ENCODE data around the gene CCDC83. TPM values are rescaled to one million over a fixed set of nuclear protein-coding genes. Genes with fewer than 3 reads are reported as not detected.
"Not testable (repeated sequence)": the region's sequence is repeated elsewhere in the genome, so short reads cannot be mapped to it uniquely, and the experiment has no call there.

Gene CCDC83
- total RNA-seq, 1 donor from 2014 or later = not detected

- no peak for DNase-seq (ENCODE audit: low spot score)
Measured at GRCh38 chr11:85886089-85887056, 31.2 kb downstream of the CCDC83 start.

DNA sequence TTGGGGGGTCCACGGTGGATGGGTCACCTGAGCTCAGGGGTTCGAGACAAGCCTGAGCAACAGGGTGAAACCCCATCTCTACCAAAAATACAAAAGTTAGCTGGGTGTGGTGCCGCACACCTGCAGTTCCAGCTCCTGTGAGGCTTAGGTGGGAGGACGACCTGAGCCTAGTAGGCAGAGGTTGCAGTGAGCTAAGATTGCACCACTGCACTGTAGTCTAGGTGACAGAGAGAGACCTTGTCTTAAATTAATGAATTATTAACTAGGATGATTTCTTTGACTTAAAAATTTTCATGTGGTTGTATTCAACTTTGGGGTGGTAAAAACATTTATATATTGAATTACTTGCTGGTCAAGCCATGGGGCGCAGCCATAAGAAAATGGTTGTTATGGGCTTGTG, 33.9 kb downstream of the CCDC83 start:
- DNase-seq (ENCODE audit: low spot score) = no peak

- no peak for DNase-seq (ENCODE audit: low spot score)
Measured at GRCh38 chr11:85889676-85890579, 34.7 kb downstream of the CCDC83 start.

DNA sequence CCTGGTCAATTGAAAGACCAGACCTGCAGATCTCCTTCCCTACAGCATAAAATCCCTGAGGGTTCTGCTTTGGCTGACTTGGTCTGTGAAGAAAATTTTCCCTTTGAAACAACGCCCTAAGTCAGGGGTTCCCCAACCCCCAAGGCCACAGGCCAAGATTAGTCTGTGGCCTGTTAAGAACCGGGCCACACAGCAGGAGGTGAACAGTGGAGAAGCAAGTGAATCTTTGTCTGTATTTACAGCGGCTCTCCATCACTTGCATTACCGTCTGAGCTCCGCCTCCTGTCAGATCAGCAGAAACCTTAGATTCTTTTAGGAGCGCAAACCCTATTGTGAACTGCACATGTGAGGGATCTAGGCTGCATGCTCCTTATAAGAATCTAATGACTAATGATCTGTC, 38.2 kb downstream of the CCDC83 start:
- DNase-seq (ENCODE audit: low spot score) = no peak

- DNase-seq (ENCODE audit: low spot score) = no peak
Measured at GRCh38 chr11:85896876-85897275, 41.7 kb downstream of the CCDC83 start.

- no peak for DNase-seq (ENCODE audit: low spot score)
Measured at GRCh38 chr11:85898456-85898855, 43.3 kb downstream of the CCDC83 start.

- DNase-seq (ENCODE audit: low spot score) = no peak
Measured at GRCh38 chr11:85902353-85902752, 47.2 kb downstream of the CCDC83 start.

DNA sequence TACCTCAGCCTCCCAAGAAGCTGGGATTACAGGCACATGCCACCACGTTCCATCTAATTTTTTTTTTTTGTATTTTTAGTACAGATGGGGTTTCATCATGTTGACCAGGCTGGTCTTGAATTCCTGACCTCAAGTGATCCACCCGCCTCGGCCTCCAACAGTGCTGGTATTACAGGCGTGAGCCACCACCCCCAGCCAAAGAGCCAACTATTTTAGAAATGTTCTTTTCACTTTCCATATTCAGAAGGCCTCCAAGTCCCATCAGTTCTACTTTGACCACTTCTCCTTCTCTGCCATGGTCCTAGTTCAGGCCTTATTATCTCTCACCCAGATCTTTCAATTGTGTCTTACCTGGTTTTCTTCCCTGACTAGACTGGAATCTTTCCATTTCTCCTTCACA, 48.2 kb downstream of the CCDC83 start:
- DNase-seq (ENCODE audit: low spot score) = no peak

DNA sequence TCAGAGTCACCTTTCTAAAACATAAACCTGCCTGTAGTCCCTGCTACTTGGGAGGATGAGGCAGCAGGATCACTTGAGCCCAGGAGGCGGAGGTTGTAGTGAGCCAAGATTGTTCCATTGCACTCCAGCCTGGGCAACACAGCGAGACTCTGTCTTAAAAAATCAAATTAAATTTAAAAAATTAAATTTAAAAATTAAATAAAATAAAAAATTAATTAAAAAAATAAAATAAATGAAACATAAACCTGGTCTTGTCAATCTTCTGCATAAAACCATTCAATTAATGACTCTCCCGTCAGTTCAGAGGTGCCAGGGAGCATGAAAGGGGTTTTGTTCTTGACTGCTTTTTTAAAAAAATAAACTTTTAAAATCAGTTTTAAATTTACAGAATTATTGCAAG, 48.6 kb downstream of the CCDC83 start:
- DNase-seq (ENCODE audit: low spot score) = no peak

GRCh38 chr11:85912414-85912813, 57.2 kb downstream of the CCDC83 start:
- no peak for DNase-seq (ENCODE audit: low spot score)

- no peak for DNase-seq (ENCODE audit: low spot score)
Measured at GRCh38 chr11:85913513-85913912, 58.3 kb downstream of the CCDC83 start.

DNA sequence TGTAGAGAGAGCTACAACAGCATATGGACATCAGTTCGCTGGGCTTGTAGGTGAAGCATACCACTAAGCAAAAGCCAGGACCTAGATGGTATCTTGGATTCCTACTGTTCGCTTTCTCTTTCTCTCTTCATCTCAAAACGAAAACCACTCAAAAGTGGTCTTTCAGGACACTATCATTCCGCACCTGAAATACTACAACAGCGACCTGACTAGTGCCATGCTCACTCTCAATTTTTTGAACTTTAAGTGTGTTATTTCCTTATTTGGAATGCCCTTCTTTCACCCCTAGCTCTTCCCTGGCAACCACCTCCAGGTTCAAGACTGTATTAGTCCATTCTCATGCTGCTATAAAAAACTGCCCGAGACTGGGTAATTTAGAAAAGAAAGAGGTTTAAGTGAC, 59.2 kb downstream of the CCDC83 start:
- DNase-seq (ENCODE audit: low spot score) = no peak

GRCh38 chr11:85918910-85919794, 64.0 kb downstream of the CCDC83 start:
- no peak for DNase-seq (ENCODE audit: low spot score)

GRCh38 chr11:85922367-85922766, 67.2 kb downstream of the CCDC83 start:
- DNase-seq (ENCODE audit: low spot score) = no peak

- DNase-seq (ENCODE audit: low spot score) = no peak
Measured at GRCh38 chr11:85923455-85923854, 68.3 kb downstream of the CCDC83 start.

DNA sequence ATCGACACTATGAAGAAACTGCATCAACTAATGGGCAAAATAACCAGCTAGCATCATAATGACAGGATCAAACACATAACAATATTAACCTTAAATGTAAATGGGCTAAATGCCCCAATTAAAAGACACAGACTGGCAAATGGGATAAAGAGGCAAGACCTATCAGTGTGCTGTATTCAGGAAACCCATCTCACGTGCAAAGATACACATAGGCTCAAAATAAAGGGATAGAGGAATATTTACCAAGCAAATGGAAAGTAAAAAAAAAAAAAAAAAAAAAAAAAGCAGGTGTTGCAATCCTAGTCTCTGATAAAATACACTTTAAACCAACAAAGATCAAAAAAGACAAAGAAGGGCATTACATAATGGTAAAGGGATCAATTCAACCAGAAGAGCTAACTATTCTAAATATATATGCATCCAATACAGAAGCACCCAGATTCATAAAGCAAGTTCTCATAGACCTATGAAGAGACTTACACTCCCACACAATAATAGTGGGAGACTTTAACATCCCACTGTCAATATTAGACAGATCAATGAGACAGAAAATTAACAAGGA, 71.6 kb downstream of the CCDC83 start:
- not testable (repeated sequence) for DNase-seq (ENCODE audit: low spot score)

- DNase-seq (ENCODE audit: low spot score) = no peak
Measured at GRCh38 chr11:85930879-85931366, 75.7 kb downstream of the CCDC83 start.

DNA sequence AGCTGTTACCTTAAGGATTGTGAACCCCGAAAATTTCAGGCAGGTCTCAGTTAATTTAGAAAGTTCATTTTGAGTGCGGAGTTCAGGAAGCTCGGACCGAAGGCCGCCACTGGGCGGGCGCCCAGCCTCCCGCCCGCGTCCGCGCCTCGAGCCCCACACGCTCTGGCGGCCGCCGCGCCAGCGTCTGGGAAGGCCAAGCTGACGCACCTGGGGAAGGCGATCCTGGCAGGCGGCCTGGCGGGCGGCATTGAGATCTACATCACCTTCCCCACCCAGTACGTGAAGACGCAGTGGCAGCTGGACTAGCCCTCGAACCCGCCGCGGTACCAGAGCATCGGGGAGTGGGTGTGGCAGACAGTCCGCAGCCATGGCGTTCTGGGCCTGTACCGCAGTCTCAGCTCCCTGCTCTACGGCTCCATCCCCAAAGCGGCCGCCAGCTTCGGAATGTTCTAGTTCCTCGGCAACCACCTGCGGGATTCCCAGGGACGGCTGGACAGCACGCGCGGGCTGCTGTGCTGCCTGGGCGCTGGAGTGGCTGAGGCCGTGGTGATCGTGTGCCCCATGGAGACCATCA, 79.5 kb downstream of the CCDC83 start:
- no peak for DNase-seq (ENCODE audit: low spot score)

- DNase-seq (ENCODE audit: low spot score) = no peak
Measured at GRCh38 chr11:85935751-85936150, 80.6 kb downstream of the CCDC83 start.

GRCh38 chr11:85937835-85938234, 82.7 kb downstream of the CCDC83 start:
- DNase-seq (ENCODE audit: low spot score) = no peak

Measured in mesenteric fat pad (tissue), 1 donor.